Activated T-cell treated with anti-CD3 and anti-CD28 coated beads for 4 hours (primary cell): Measurements from ENCODE around the gene RAC2.

Experiments
- DNase-seq: peaks from one replicate; pipeline ENCODE4 v3.0.0-alpha.2; 2020

Gene RAC2

GRCh38 chr22:37275134-37275533 is 31.1 kb upstream of the RAC2 start:
- no peak for DNase-seq

- DNase-seq: no peak
Measured at GRCh38 chr22:37274380-37274862, 30.4 kb upstream of the RAC2 start.

- no peak for DNase-seq
Measured at GRCh38 chr22:37273846-37274225, 29.8 kb upstream of the RAC2 start.

GRCh38 chr22:37273126-37273845 is 29.2 kb upstream of the RAC2 start:
- DNase-seq: no peak

- DNase-seq: no peak
Measured at GRCh38 chr22:37270928-37271650, 27.0 kb upstream of the RAC2 start.

GRCh38 chr22:37269936-37270678 is 26.0 kb upstream of the RAC2 start:
- no peak for DNase-seq

GRCh38 chr22:37267661-37268413 is 23.8 kb upstream of the RAC2 start:
- DNase-seq: no peak

- DNase-seq: peak; percentile 65
Measured at GRCh38 chr22:37267135-37267587, 23.1 kb upstream of the RAC2 start.

GRCh38 chr22:37266581-37267134 is 22.6 kb upstream of the RAC2 start:
- DNase-seq: no peak

GRCh38 chr22:37263966-37264887 is 20.2 kb upstream of the RAC2 start:
- no peak for DNase-seq

- no peak for DNase-seq
Measured at GRCh38 chr22:37262346-37262745, 18.3 kb upstream of the RAC2 start.

- peak; percentile 52 for DNase-seq
Measured at GRCh38 chr22:37260901-37261336, 16.9 kb upstream of the RAC2 start.

- no peak for DNase-seq
Measured at GRCh38 chr22:37260155-37260795, 16.2 kb upstream of the RAC2 start.

GRCh38 chr22:37259540-37260029 is 15.5 kb upstream of the RAC2 start:
- no peak for DNase-seq

GRCh38 chr22:37258753-37259401 is 14.8 kb upstream of the RAC2 start:
- no peak for DNase-seq

GRCh38 chr22:37258005-37258752 is 14.1 kb upstream of the RAC2 start:
- DNase-seq: no peak

- DNase-seq: no peak
Measured at GRCh38 chr22:37256075-37256726, 12.1 kb upstream of the RAC2 start.

- DNase-seq: no peak
Measured at GRCh38 chr22:37255558-37256006, 11.5 kb upstream of the RAC2 start.

GRCh38 chr22:37254867-37255233 is 10.8 kb upstream of the RAC2 start:
- no peak for DNase-seq
